Ishikawa (cell line): ENCODE data around the gene HS3ST4.

ENCODE experiments used
- RAD21 ChIP-seq: IDR thresholded peaks from 2 replicates; pipeline ENCODE4 v1.6.1; 2012; ENCODE audit warnings: low read depth
- USF1 ChIP-seq: IDR thresholded peaks from 2 replicates; pipeline ENCODE4 v1.6.1; 2012
- TF ChIP-seq, protein P1 (sequence below): IDR thresholded peaks from 2 replicates; pipeline ENCODE4 v1.6.1; 2012; ENCODE audit warnings: low read depth, mild to moderate bottlenecking

DNA sequence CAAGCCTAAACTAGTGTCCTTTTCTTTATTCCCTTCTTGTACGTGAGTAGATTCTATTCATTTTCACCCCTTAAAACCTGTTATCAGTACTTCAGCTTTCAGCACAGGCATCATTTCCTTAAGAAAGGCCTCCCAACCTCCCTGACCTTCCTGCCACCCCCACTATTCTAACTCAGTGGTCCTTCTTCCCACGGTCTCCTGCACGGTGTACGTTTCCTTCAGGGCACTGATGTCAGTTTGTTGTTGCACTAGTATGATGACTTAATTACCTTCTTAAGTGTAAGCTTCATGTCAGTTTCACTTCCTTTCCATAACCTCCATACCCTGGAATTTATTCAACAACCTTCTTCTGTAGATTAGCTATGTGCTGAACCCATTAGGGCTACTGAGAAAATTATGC is 484.2 kb downstream of the HS3ST4 start:
- TF ChIP-seq, protein P1, sequence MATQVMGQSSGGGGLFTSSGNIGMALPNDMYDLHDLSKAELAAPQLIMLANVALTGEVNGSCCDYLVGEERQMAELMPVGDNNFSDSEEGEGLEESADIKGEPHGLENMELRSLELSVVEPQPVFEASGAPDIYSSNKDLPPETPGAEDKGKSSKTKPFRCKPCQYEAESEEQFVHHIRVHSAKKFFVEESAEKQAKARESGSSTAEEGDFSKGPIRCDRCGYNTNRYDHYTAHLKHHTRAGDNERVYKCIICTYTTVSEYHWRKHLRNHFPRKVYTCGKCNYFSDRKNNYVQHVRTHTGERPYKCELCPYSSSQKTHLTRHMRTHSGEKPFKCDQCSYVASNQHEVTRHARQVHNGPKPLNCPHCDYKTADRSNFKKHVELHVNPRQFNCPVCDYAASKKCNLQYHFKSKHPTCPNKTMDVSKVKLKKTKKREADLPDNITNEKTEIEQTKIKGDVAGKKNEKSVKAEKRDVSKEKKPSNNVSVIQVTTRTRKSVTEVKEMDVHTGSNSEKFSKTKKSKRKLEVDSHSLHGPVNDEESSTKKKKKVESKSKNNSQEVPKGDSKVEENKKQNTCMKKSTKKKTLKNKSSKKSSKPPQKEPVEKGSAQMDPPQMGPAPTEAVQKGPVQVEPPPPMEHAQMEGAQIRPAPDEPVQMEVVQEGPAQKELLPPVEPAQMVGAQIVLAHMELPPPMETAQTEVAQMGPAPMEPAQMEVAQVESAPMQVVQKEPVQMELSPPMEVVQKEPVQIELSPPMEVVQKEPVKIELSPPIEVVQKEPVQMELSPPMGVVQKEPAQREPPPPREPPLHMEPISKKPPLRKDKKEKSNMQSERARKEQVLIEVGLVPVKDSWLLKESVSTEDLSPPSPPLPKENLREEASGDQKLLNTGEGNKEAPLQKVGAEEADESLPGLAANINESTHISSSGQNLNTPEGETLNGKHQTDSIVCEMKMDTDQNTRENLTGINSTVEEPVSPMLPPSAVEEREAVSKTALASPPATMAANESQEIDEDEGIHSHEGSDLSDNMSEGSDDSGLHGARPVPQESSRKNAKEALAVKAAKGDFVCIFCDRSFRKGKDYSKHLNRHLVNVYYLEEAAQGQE, result no peak
- TF ChIP-seq RAD21 (no peak), USF1 (no peak)
